SJSA1 (cell line): Measurements from ENCODE around the gene ASB5. TPM values are rescaled to one million over a fixed set of nuclear protein-coding genes. Genes with fewer than 3 reads are reported as not detected.

Experiments used
- DNase-seq, 2 experiments: peaks; one replicate each; pipeline ENCODE4 v3.0.0-alpha.2; 2015 to 2020; ENCODE audit warnings: low spot score in 2 of 2, low read depth in 1 of 2
- H3K27ac ChIP-seq: fragments of 250-450 bp; sonication (Bioruptor Pico); 2 replicates; pipeline ENCODE4 v1.5.1; 2020; ENCODE audit warnings: mild to moderate bottlenecking, moderate library complexity
- H3K27me3 ChIP-seq: fragments of 250-450 bp; sonication (Bioruptor Pico); replicated peaks from 2 replicates; pipeline ENCODE4 v1.5.1; 2020; ENCODE audit warnings: mild to moderate bottlenecking, moderate library complexity
- H3K36me3 ChIP-seq: fragments of 250-450 bp; sonication (Bioruptor Pico); 2 replicates; pipeline ENCODE4 v1.5.1; 2020; ENCODE audit warnings: mild to moderate bottlenecking
- H3K4me1 ChIP-seq: fragments of 250-450 bp; sonication (Bioruptor Pico); replicated peaks from 2 replicates; pipeline ENCODE4 v1.6.1; 2021; ENCODE audit warnings: mild to moderate bottlenecking
- H3K4me3 ChIP-seq: fragments of 250-450 bp; sonication (Bioruptor Pico); 2 replicates; pipeline ENCODE4 v1.5.1; 2020; ENCODE audit warnings: mild to moderate bottlenecking
- H3K9me3 ChIP-seq: fragments of 250-450 bp; sonication (Bioruptor Pico); replicated peaks from 2 replicates; pipeline ENCODE4 v1.5.1; 2020; ENCODE audit warnings: mild to moderate bottlenecking
- total RNA-seq: library from RNA; depleted of rRNA; stranded (reverse); fragments of >200 nt; shearing (Covaris generic); gene quantifications from 2 replicates; pipeline ENCODE4 v1.2.3, GENCODE V29; 2014

The ASB5 gene
- total RNA-seq, 1 experiment from 2014 or later = 1.4 TPM

DNA sequence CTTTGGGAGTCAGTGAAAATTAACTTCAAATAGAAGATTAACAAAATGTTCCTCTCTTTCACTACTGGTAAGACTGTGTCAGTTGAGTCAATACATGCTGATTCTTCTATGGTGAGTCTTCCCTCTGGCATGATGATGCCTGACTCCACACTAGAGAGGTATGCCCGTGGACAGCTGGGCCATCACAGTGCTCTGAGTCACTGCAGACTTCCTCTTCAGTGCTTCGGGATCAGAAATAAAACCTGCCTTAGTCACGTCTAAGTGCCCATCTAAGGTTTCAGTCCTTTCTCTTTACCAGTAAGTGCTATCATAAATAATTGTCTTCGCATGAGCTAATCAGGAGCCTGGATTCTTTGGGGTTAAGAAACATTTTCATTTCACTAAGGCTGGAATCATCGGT lies 1.6 kb upstream of the ASB5 start:
- H3K27ac ChIP-seq = peak overlapping the region; percentile 92
- H3K27me3 ChIP-seq = no peaks in the 10 kb centered on the region
- H3K4me1 ChIP-seq = peaks cover 37% of the 10 kb centered on the region
- H3K9me3 ChIP-seq = no peaks in the 10 kb centered on the region
- peak; percentile 91 to 94 for DNase-seq
- H3K36me3 ChIP-seq = no peaks in the 10 kb centered on the region
- H3K4me3 ChIP-seq = no peak overlapping the region

GRCh38 chr4:176266026-176266425 lies 3.0 kb downstream of the ASB5 start:
- H3K27me3 ChIP-seq = no peaks in the 10 kb centered on the region
- H3K9me3 ChIP-seq = no peaks in the 10 kb centered on the region
- no peak overlapping the region for H3K27ac ChIP-seq
- no peaks in the 10 kb centered on the region for H3K36me3 ChIP-seq
- H3K4me3 ChIP-seq = no peak overlapping the region
- DNase-seq = no peak
- peaks cover 12% of the 10 kb centered on the region for H3K4me1 ChIP-seq

GRCh38 chr4:176262243-176262642 lies 6.8 kb downstream of the ASB5 start:
- no peaks in the 10 kb centered on the region for H3K27me3 ChIP-seq

GRCh38 chr4:176261481-176261880 lies 7.5 kb downstream of the ASB5 start:
- no peaks in the 10 kb centered on the region for H3K36me3 ChIP-seq
- no peak for DNase-seq
- H3K27ac ChIP-seq = no peak overlapping the region

More at GRCh38 chr4:176262243-176262642, 6.8 kb downstream of the ASB5 start:
- no peaks in the 10 kb centered on the region for H3K9me3 ChIP-seq
- no peak overlapping the region for H3K4me3 ChIP-seq
- DNase-seq = no peak
- peaks cover 22% of the 10 kb centered on the region for H3K4me1 ChIP-seq
- H3K36me3 ChIP-seq = no peaks in the 10 kb centered on the region
- no peak overlapping the region for H3K27ac ChIP-seq

GRCh38 chr4:176261018-176261417 lies 8.0 kb downstream of the ASB5 start:
- Histone ChIP-seq H3K27ac (no peak overlapping the region), H3K9me3 (no peaks in the 10 kb centered on the region), H3K4me1 (peaks cover 29% of the 10 kb centered on the region), H3K4me3 (no peak overlapping the region), H3K27me3 (no peaks in the 10 kb centered on the region), H3K36me3 (no peaks in the 10 kb centered on the region)
- DNase-seq = no peak

More at GRCh38 chr4:176261481-176261880, 7.5 kb downstream of the ASB5 start:
- Histone ChIP-seq H3K4me1 (peaks cover 29% of the 10 kb centered on the region), H3K9me3 (no peaks in the 10 kb centered on the region), H3K4me3 (no peak overlapping the region), H3K27me3 (no peaks in the 10 kb centered on the region)

- no peak overlapping the region for H3K4me3 ChIP-seq
- DNase-seq = no peak
- H3K27ac ChIP-seq = no peak overlapping the region
Observed at GRCh38 chr4:176259330-176260090, 9.5 kb downstream of the ASB5 start.

DNA sequence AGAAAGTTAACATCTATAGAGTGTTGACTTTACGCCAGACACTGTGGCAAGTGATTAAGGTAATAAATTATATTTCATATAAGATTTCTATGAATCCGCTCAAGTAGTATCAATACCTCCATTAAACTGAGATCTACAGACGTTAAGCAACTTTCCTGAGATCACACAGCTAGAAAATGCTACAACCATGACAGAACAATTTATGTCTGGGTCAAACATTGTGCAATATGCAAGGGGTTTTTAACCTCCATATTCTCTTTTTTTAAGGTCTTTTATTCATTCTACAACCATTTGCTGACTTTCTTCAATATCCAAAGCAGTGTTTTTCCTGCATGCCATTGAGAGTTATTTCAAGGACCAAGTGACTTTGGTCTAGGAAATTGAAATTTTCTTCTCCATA lies 10.9 kb downstream of the ASB5 start:
- Histone ChIP-seq H3K4me3 (no peak overlapping the region), H3K27ac (no peak overlapping the region), H3K27me3 (no peaks in the 10 kb centered on the region), H3K4me1 (peaks cover 29% of the 10 kb centered on the region), H3K9me3 (no peaks in the 10 kb centered on the region), H3K36me3 (no peaks in the 10 kb centered on the region)
- no peak for DNase-seq

More at GRCh38 chr4:176259330-176260090, 9.5 kb downstream of the ASB5 start:
- Histone ChIP-seq H3K27me3 (no peaks in the 10 kb centered on the region), H3K9me3 (no peaks in the 10 kb centered on the region), H3K36me3 (no peaks in the 10 kb centered on the region), H3K4me1 (peaks cover 29% of the 10 kb centered on the region)

DNA sequence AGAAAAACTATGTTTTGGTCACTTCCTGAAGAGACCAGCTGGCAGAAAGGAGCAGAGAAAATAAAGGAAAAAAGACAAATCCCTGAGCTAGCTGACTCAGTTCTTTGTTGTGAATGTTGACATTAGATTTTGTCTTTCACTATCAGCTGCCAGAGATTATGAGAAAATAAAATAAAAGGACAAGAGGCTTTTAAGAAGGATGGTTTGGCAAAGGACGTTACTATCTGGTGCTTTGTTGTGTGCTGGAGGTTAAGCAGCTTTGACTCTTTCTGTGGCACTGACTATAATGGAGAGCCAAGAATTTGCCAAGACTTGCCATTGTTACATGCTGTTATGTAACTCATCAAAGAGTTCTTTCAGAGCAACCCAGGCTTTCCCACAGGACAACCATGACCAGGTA lies 12.1 kb downstream of the ASB5 start:
- Histone ChIP-seq H3K4me1 (peaks cover 29% of the 10 kb centered on the region), H3K27ac (no peak overlapping the region), H3K36me3 (no peaks in the 10 kb centered on the region), H3K9me3 (no peaks in the 10 kb centered on the region), H3K4me3 (no peak overlapping the region), H3K27me3 (no peaks in the 10 kb centered on the region)
- DNase-seq = peak in 1 of 2 experiments; percentile 30

DNA sequence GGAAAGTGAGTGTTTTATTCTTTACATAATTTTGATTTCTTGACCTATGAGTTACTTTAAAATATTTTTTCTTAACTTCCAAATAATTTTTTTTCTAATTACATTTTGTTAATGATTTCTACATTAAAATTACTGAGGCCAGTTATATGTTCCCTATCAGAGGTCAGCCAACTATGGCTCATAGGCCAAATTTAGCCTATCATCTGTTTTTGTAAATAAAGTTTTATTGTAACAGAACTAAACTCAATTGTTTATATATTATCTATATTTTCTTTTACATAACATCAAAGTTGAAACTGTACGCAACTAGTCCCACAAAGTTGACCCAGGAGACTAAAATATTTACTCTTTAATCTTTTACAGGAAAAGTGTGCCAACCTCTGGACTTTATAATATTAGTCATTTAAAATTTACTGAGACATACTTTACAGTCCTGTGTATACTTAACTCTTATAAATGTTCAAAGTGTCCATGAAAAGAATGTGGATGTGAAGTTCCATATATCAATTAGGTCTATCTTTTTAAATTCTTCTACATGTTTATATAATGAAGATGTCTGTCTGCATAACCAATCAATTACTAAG lies 26.2 kb downstream of the ASB5 start:
- DNase-seq = no peak
- no peaks in the 10 kb centered on the region for H3K27me3 ChIP-seq
- H3K4me1 ChIP-seq = peaks cover 7% of the 10 kb centered on the region
- no peaks in the 10 kb centered on the region for H3K9me3 ChIP-seq
- no peak overlapping the region for H3K4me3 ChIP-seq
- H3K27ac ChIP-seq = no peak overlapping the region
- H3K36me3 ChIP-seq = no peaks in the 10 kb centered on the region

- H3K4me1 ChIP-seq = peaks cover 7% of the 10 kb centered on the region
- no peaks in the 10 kb centered on the region for H3K36me3 ChIP-seq
- no peaks in the 10 kb centered on the region for H3K9me3 ChIP-seq
- H3K4me3 ChIP-seq = no peak overlapping the region
- no peak overlapping the region for H3K27ac ChIP-seq
- no peak for DNase-seq
- H3K27me3 ChIP-seq = no peaks in the 10 kb centered on the region
Observed at GRCh38 chr4:176241703-176242102, 27.3 kb downstream of the ASB5 start.

- Histone ChIP-seq H3K36me3 (no peaks in the 10 kb centered on the region), H3K4me1 (peaks cover 7% of the 10 kb centered on the region), H3K27ac (no peak overlapping the region), H3K9me3 (no peaks in the 10 kb centered on the region), H3K4me3 (no peak overlapping the region), H3K27me3 (no peaks in the 10 kb centered on the region)
- peak in 1 of 2 experiments; percentile 11 for DNase-seq
Observed at GRCh38 chr4:176238826-176239225, 30.2 kb downstream of the ASB5 start.

- Histone ChIP-seq H3K4me3 (no peak overlapping the region), H3K9me3 (no peaks in the 10 kb centered on the region)
- DNase-seq = peak in 1 of 2 experiments; percentile 9
Observed at GRCh38 chr4:176238157-176238610, 30.8 kb downstream of the ASB5 start.

DNA sequence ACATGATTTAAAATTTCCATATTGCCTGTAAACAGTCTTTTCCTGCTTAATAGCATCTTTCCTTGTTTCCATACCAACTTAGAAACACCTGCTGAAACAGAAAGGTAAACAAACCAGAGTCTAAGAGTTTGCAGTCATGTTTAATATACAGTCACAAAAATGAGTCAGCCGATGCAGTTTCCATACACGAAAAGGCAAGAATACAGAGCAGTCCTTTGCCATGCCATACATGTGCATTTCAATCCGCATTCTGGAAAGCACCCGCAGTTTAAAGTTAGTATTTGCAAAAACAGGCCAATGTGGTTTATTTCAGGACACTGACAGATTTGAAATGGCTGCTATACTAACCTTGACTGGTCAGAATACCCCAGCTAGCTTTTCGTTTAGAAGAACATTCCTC lies 32.1 kb downstream of the ASB5 start:
- no peaks in the 10 kb centered on the region for H3K36me3 ChIP-seq
- no peaks in the 10 kb centered on the region for H3K27me3 ChIP-seq
- H3K9me3 ChIP-seq = no peaks in the 10 kb centered on the region
- no peak for DNase-seq
- peaks cover 7% of the 10 kb centered on the region for H3K4me1 ChIP-seq
- H3K4me3 ChIP-seq = no peak overlapping the region
- no peak overlapping the region for H3K27ac ChIP-seq

More at GRCh38 chr4:176238157-176238610, 30.8 kb downstream of the ASB5 start:
- Histone ChIP-seq H3K27me3 (no peaks in the 10 kb centered on the region), H3K36me3 (no peaks in the 10 kb centered on the region), H3K27ac (no peak overlapping the region), H3K4me1 (peaks cover 7% of the 10 kb centered on the region)

- no peaks in the 10 kb centered on the region for H3K9me3 ChIP-seq
- no peaks in the 10 kb centered on the region for H3K36me3 ChIP-seq
- no peak overlapping the region for H3K4me3 ChIP-seq
- H3K27me3 ChIP-seq = no peaks in the 10 kb centered on the region
- H3K4me1 ChIP-seq = no peaks in the 10 kb centered on the region
- H3K27ac ChIP-seq = no peak overlapping the region
- no peak for DNase-seq
Observed at GRCh38 chr4:176230836-176231235, 38.2 kb downstream of the ASB5 start.
